ENCODE measurements around the gene EIF2B2.

DNA sequence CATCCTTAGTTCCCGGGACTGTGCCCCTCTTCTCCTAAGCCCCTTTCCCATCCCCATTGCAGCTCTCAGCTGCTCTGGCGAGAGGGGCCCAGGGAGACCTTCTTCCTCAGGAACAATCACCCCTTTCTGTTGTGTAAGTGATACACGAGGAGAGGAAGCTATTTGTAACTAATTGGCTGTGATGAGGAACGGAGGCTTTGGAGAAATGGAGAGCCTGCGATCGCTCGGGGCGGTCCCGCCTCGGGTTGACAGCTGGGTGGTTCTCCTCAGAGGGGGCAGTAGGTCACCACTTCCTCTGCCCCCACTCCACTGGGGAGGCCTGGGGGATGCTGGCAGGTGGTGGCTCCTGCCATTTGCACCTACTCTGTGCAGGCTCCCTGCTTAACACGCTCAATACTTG is 40.7 kb upstream of the EIF2B2 start:
- TF ChIP-seq EZH2 (IDR thresholded peaks at IDR 0.05; ENCODE audit: insufficient read depth, poor library complexity, severe bottlenecking) (no peak), EZH2phosphoT487 (IDR thresholded peaks at IDR 0.05; ENCODE audit: insufficient read depth, low read depth) (no peak)
